Astrocyte (in vitro differentiated cells and primary cell): Measurements from ENCODE around the gene RABL2A.

ENCODE experiments used
- CTCF ChIP-seq: IDR thresholded peaks from 2 replicates; pipeline ENCODE4 v1.5.1; 2011; ENCODE audit warnings: low read depth, mild to moderate bottlenecking, inconsistent platforms, low read length, moderate library complexity; ENCODE audit not compliant: insufficient read depth
- EZH2 ChIP-seq: IDR thresholded peaks from 2 replicates; pipeline ENCODE4 v1.6.1; 2012; ENCODE audit warnings: mild to moderate bottlenecking, low read length, inconsistent platforms; ENCODE audit not compliant: insufficient read depth

GRCh38 chr2:113676623-113677266 lies 49.7 kb downstream of the RABL2A start:
- TF ChIP-seq CTCF = no peak
- TF ChIP-seq EZH2 = no peak
